SIG-M5 treated with dmso at 0.1 percent for 504 hours (cell line): ENCODE measurements around the gene KIDINS220.
A peak's percentile ranks its signal among the peaks of the same experiment; 100 is the strongest.

Source experiments
- DNase-seq: peaks from one replicate; lab custom pipeline; 2025; ENCODE audit not compliant: unreplicated experiment; lab: John Stamatoyannopoulos, UW

Gene KIDINS220

DNA sequence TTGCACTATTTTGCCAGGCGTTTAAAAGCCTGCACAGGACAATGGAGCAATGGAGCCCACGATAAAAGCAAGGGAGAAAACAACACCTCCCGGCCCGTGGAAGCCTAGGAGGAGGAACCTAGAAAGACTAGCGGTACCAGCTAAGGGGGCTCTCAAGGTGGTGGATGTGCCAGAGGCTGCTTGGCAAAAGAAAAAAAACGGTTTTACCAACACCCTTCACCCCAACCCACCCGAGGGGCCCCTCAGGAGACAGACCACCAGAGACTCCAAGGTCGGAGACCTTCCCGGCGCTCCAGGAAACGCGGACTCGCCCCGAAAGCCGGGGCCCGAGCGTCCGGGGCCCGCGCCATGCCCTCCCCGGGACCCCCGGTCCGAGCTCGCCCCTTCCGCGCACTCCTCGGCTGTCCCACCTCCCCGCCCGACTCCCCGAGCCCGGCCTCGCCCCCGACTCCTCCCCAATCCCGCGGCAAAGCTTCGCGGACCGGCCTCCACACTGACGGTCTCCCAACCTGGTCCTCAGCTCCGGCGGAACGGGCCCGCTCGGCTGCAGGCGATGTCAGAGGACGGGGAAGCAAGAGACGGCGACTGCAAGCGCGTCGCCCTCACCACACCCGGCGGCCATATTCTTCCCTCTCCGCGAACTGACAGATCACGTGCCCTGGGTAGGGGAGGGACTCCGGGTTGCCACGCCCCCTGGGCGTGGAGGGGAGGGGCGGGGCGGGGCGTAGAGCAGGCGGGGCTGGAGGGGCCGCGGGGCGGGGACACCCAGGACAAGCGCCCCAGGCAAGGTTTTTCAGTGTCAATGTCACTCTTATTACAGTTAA is at the start of gene KIDINS220:
TSS of gene KIDINS220 (minus strand) at position 643 of the 824 bp plus-strand sequence. CDS start 10,520 bp downstream, outside the sequence.
- DNase-seq, result peak; percentile 73

GRCh38 chr2:8886876-8887275 is 49.5 kb upstream of the KIDINS220 start:
- DNase-seq, result no peak

GRCh38 chr2:8886202-8886518 is 48.7 kb upstream of the KIDINS220 start:
- DNase-seq, result no peak

- no peak for DNase-seq
These were observed 48.2 kb upstream of the KIDINS220 start for GRCh38 chr2:8885449-8886201.

GRCh38 chr2:8884812-8885211 is 47.4 kb upstream of the KIDINS220 start:
- no peak for DNase-seq

DNA sequence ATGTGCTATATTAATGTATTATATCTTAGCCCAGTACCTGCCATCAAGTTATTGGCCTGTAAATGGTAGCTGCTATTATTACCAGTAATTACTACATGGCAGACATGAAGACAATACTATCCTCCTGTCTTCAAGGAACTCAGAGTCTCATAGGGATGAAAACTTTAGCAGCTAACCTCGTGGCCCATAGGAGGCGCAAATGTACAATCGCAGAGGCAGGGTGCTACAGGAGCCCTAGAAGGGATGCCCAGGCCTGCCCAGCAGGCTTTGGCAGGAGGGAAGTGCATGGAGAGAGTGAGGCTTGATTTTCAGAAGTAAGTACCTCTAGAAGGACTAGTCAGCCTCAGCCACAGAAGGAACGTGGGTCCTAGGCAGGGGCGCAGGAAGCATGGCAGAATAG is 44.7 kb upstream of the KIDINS220 start:
- peak; percentile 21 for DNase-seq

DNA sequence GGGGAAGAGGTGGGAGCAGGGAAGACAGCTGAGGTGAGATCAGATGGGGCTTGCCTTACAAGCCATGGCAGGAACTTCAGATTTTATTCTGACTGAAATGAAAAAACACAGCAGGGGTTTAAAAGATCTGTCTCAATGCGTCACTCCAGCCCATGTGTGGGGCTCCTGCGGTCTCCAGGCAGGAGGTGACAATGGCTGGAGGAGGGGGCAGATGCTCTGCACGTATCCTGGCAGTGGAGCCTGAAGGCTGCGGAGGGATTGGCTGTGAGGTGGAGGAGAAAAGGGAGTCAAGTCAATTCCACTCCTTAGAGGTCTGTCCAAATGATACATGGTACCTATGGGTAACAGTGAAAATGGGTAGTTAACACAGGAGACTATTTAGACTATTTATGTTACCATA is 40.5 kb upstream of the KIDINS220 start:
- no peak for DNase-seq

GRCh38 chr2:8877332-8877731 is 39.9 kb upstream of the KIDINS220 start:
- no peak for DNase-seq

- no peak for DNase-seq
These were observed 39.2 kb upstream of the KIDINS220 start for GRCh38 chr2:8876628-8877027.

- DNase-seq, result peak; percentile 68
These were observed 35.5 kb upstream of the KIDINS220 start for GRCh38 chr2:8872821-8873432.

DNA sequence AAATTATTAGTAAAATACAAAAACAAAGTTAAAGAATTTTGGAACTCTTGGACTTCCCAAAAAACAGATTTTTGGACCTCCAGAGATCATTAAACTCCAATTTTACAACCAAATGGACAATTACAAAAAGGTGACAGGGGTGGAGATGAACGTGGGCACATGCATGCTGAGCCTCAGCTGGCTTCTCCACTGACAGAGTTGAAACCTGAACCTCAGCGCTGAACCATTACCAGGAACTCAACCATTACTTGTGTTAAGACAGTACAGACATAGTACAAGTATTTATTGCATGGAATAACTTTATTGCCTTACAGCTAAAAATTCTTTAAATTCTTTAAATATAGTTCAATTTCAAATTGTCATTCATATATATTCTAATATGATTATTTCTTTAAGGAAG is 33.0 kb upstream of the KIDINS220 start:
- DNase-seq, result no peak

DNA sequence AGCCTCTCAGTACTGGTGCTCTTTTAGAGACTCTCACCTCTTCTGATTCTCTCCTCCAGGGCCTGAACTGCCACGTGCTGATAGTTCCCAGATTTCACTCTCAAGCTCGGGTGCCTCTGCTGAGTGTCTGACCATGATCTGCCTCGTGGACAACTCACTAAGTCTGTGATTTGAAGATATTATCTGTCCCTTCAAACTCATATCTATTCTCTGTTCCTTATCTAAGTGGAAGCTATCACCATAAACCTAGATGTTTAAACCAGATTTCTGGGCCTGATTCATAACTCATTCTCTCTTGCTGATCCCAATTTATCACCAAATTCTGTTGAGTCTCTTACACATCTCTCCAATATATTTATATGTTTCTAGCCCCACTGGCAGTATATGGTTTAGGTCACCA is 29.9 kb upstream of the KIDINS220 start:
- DNase-seq, result no peak

DNA sequence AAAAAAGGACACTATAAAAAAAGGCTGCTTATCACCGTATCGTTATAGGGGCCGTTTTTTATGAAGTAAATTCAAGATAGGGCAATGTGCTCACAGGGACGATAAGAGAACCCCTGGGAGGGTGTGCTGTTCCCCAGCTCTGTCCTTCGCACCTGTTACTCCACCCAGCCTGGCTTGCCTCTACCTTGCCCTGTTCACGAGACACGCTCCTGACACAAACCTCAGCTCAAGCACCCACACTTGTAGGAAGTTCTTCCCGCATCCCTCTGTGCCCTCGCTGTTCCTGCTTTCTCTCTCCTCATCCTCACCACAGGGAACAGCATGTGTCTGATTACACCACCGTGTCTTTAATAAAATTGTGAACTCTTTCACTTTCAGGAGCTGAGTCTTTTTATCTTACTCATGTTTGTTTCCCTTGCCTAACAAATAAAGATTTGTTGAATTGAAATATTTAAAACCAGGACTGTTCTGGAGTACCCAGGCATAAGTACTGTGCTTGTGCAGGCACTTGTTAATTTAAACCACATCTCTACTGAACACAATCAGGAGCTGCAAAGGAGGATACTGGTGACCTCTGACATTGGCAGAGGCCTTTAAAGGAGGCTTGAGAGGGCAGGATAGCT is 26.0 kb upstream of the KIDINS220 start:
- no peak for DNase-seq

- DNase-seq, result no peak
These were observed 24.8 kb upstream of the KIDINS220 start for GRCh38 chr2:8862230-8862629.

DNA sequence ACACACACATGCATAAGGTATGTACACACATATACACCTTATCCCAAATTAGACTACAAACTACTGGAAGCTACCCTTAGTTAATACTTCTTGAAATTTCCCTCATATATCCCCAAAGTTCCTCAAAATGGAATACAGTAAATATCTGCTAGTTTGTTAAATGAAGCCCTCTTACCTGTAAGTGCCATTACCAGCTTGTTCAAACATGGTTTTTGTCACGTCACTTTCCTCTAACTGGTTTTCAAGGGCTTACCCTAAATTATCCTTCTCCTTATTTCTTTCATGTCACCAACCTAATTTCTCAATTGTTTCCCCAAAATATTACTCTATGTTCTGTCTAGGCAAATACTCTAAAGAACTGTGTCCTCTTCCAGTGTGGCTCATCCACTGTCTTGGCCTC is 24.4 kb upstream of the KIDINS220 start:
- no peak for DNase-seq

GRCh38 chr2:8860239-8860638 is 22.8 kb upstream of the KIDINS220 start:
- DNase-seq, result no peak

DNA sequence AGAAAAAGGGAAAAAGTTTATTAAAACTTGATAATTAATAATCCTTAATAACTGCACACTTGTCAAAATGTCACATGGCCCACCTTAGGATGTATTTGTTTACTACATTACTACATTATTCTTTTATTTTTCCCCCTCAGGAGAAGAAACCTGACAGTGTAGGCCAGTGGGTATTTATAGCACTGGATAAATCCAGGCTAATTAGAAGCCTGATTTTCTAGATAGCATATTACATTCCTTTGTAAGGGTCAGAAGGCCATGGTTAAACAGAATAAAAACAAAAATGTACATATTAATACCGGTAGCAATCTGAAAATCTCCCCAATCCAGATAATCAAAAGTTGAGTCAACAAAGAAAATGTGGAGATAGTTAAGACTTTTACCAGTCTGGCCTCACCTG is 21.5 kb upstream of the KIDINS220 start:
- no peak for DNase-seq

GRCh38 chr2:8858264-8858663 is 20.9 kb upstream of the KIDINS220 start:
- no peak for DNase-seq

DNA sequence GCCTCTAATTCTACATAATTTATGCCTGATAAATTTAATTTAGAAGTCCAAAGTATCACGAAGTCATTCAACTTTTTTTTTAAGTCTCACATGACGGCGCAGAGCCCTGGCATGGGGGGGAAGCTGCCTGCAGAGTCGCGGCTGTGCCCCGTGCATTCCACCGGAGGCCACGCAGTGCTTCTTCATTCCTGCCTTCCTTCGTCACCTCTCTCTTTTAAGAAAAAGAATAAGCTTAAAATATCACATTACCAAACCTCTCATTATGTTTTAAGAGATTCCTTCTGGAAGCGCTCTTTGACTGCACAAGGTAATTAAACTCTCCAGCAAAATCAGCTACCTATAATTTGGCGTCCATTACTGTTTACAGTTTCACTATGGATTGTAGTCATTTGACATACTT is 20.3 kb upstream of the KIDINS220 start:
- DNase-seq, result no peak

DNA sequence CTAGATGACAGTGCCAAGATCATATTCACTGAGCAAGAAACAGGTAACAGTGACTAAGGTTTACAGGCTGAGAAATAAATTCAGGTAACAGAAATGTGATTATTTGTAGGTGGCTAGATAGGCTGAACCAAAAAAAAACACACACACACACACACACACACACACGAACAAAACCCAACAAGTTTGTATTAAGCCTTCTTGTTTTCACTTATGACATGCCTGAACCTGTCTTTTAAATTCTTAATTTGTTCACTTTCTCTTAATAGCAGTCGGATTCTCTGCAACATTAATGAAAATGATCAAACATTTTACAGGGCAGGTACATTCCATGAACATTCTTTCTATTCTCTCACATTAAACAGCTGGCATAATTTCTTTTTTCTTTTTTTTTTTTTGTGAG is 18.8 kb upstream of the KIDINS220 start:
- no peak for DNase-seq

GRCh38 chr2:8855010-8855409 is 17.6 kb upstream of the KIDINS220 start:
- DNase-seq, result no peak

- DNase-seq, result no peak
These were observed 16.0 kb upstream of the KIDINS220 start for GRCh38 chr2:8853426-8853825.
